GM12878 (cell line): Measurements from ENCODE around the gene AHCYL2. TPM values are rescaled to one million over a fixed set of nuclear protein-coding genes. Genes with fewer than 3 reads are reported as not detected.

Experiments used
- ATAC-seq: fragments of 200-7000 bp; cut with Tn5 transposase; 3 replicates; pipeline ENCODE4 v1.9.1; 2020; ENCODE audit warnings: mild to moderate bottlenecking, moderate library complexity
- BruUV-seq: library from RNA; stranded (reverse); fragments of 400-500 nt; replicated peaks from 2 replicates; lab custom pipeline; 2021; lab: Mats Ljungman, UMichigan
- CTCF ChIA-PET: fragments of 300-600 bp; sonication (Branson Sonifier 250); formaldehyde crosslinking; extraction: SDS; loops from one replicate; lab custom pipeline; 2021; ENCODE audit warnings: inconsistent platforms; lab: Yijun Ruan, JAX
- POLR2A ChIA-PET: fragments of 350-600 bp; formaldehyde crosslinking; extraction: SDS; loops from one replicate; lab custom pipeline; 2021; ENCODE audit warnings: inconsistent platforms; lab: Charles Lee
- RAD21 ChIA-PET: fragments of 300-600 bp; sonication (Branson Sonifier 250); formaldehyde crosslinking; loops from one replicate; lab custom pipeline; 2023; ENCODE audit warnings: antibody characterized with exemption; ENCODE audit not compliant: unreplicated experiment; lab: Charles Lee
- SMC1A ChIA-PET: fragments of 300-600 bp; sonication (Branson Sonifier 250); formaldehyde crosslinking; loops from one replicate; lab custom pipeline; 2023; ENCODE audit not compliant: unreplicated experiment, uncharacterized antibody; lab: Charles Lee
- DNase-seq: peaks from one replicate; pipeline ENCODE4 v3.0.0-alpha.2; 2011; ENCODE audit warnings: low read depth, low spot score
- FAIRE-seq: peaks from 3 replicates; lab custom pipeline; 2011; peaks lifted over from hg19 to GRCh38; lab: Jason Lieb, UNC
- H2AFZ ChIP-seq: 2 replicates; pipeline ENCODE4 v1.6.0; 2011; ENCODE audit warnings: low read depth, low read length, control low read depth; ENCODE audit not compliant: control insufficient read depth
- H3K27ac ChIP-seq: 2 replicates; pipeline ENCODE4 v1.5.1; 2011; ENCODE audit warnings: control low read depth; ENCODE audit not compliant: control insufficient read depth, insufficient read depth
- H3K27me3 ChIP-seq, 2 experiments: replicated peaks in 1 of 2; 2 replicates each; pipeline versions ENCODE4 v1.6.0 to v1.6.1; 2011; ENCODE audit warnings: low read length in 1 of 2; ENCODE audit not compliant: control insufficient read depth in 2 of 2, insufficient read depth in 2 of 2
- H3K36me3 ChIP-seq, 2 experiments: 2 replicates each; pipeline ENCODE4 v1.5.1; 2011; ENCODE audit warnings: low read length in 1 of 2; ENCODE audit not compliant: control insufficient read depth in 2 of 2, insufficient read depth in 2 of 2
- H3K4me1 ChIP-seq: 2 replicates; pipeline ENCODE4 v1.6.1; 2011; ENCODE audit warnings: mild to moderate bottlenecking, low read length, moderate library complexity, mixed read lengths; ENCODE audit not compliant: control insufficient read depth, insufficient read depth
- H3K4me2 ChIP-seq: 2 replicates; pipeline ENCODE4 v1.6.0; 2011; ENCODE audit warnings: control low read depth; ENCODE audit not compliant: control insufficient read depth, insufficient read depth
- H3K4me3 ChIP-seq: fragments of 200-600 bp; sonication (generic); 2 replicates; pipeline ENCODE4 v1.5.1; 2016
- H3K79me2 ChIP-seq: 2 replicates; pipeline ENCODE4 v1.6.0; 2011; ENCODE audit warnings: low read length; ENCODE audit not compliant: control insufficient read depth, insufficient read depth
- H3K9ac ChIP-seq: 2 replicates; pipeline ENCODE4 v1.8.0; 2011; ENCODE audit warnings: low read length, control low read depth, mixed read lengths; ENCODE audit not compliant: control insufficient read depth, insufficient read depth
- H3K9me3 ChIP-seq: replicated peaks from 3 replicates; pipeline ENCODE4 v1.5.1; 2011; ENCODE audit warnings: mild to moderate bottlenecking, low read length; ENCODE audit not compliant: control insufficient read depth, insufficient read depth
- H4K20me1 ChIP-seq: 2 replicates; pipeline ENCODE4 v1.6.0; 2011; ENCODE audit not compliant: control insufficient read depth, insufficient read depth
- EZH2 ChIP-seq: IDR thresholded peaks from 2 replicates; pipeline ENCODE4 v1.6.1; 2012; ENCODE audit warnings: low read depth, mild to moderate bottlenecking, control low read depth, inconsistent platforms, low read length, borderline replicate concordance; ENCODE audit not compliant: control insufficient read depth
- IKZF2 ChIP-seq, 2 experiments: fragments of 450-650 bp; IDR thresholded peaks; 2 replicates each; pipeline ENCODE4 v1.6.1; 2017; ENCODE audit warnings: mild to moderate bottlenecking in 2 of 2, moderate library complexity in 2 of 2
- NR2F1 ChIP-seq: fragments of 450-650 bp; conservative IDR thresholded peaks from 2 replicates; pipeline ENCODE4 v1.6.1; 2017; ENCODE audit warnings: mild to moderate bottlenecking
- PAX5 ChIP-seq: IDR thresholded peaks from 2 replicates; pipeline ENCODE4 v1.6.1; 2011; ENCODE audit warnings: low read depth, low read length, borderline replicate concordance
- RUNX3 ChIP-seq: IDR thresholded peaks from 2 replicates; pipeline ENCODE4 v1.6.1; 2012; ENCODE audit warnings: low read length, inconsistent platforms
- WGBS: methylation state at CpG from one replicate; pipeline ENCODE4 v1.1.6; 2016; ENCODE audit warnings: low lambda C conversion rate; ENCODE audit not compliant: insufficient replicate concordance, insufficient coverage; ENCODE audit errors: missing lambda C conversion rate; 5-methylcytosine and 5-hydroxymethylcytosine counted together
- in situ Hi-C: fragments of 300-500 bp; cut with MboI; formaldehyde crosslinking; loops from 9 replicates; pipeline ENCODE4 v1.14.3; 2018; ENCODE audit warnings: mixed read lengths
- intact Hi-C: fragments of 100-400 bp; cut with micrococcal nuclease; formaldehyde crosslinking; loops from one replicate; pipeline ENCODE4 v1.14.2; 2022; ENCODE audit not compliant: unreplicated experiment
- polyA plus RNA-seq, 11 experiments: library from polyadenylated mRNA; depleted of rRNA in 4 of 11; unstranded in 6 of 11; stranded (reverse) in 5 of 11; fragments of >200 nt; fragmentation: Nextera tagmentation in 4 of 11; fragmentation: Illumina TruSeq in 1 of 11; extraction: Ambion mirVana in 4 of 11; extraction: Trizol in 1 of 11; gene quantifications; 1 replicate in 1 of 11; 2 replicates in 10 of 11; pipeline versions ENCODE4 v1.2.1 to v1.2.3, GENCODE V29; 2011 to 2016; ENCODE audit warnings: inconsistent platforms in 2 of 11, missing spikeins in 2 of 11, low read depth in 1 of 11
- total RNA-seq, 4 experiments: library from RNA; depleted of rRNA in 3 of 4; stranded (reverse); fragments of >200 nt in 3 of 4; fragmentation: Illumina TruSeq in 1 of 4; extraction: Trizol in 1 of 4; gene quantifications; 2 replicates each; pipeline versions ENCODE4 v1.2.1 to v1.2.3, GENCODE V29; 2013 to 2021

AHCYL2 gene
- total and polyA plus RNA-seq, 10 of the 15 experiments (the other 5 are each of a cell fraction or from before 2014, with no cell fraction given), result 1.7 to 29.1 (median 5.4) TPM

DNA sequence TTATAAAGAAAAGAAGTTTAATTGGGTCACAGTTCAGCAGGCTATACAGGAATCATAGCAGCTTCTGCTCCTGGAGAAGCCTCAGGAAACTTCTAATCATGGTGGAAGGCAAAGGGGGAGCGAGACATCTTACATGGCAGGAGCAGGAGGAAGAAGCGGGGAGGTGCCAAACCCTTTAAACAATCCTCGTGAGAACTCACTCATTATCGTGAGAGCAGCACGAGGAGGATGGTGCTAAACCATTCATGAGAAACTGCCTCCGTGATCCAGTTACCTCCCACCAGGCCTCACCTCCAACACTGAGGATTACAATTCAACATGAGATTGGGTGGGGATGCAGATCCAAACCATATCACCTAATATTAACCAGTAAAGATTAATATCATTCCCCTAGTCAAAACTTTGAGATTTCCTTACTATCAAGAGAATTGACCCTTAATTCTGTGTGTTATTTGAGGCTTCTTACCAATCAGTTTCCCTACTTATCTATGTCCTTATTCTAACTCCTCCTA lies 38.0 kb upstream of the AHCYL2 start:
- Histone ChIP-seq H3K27ac (no peak overlapping the region), H3K27me3 (0 out of 4 replicates have a peak, but pooled peaks cover 0 to 1% of the 10 kb centered on the region in 2 experiments), H4K20me1 (no peaks in the 10 kb centered on the region), H3K9me3 (no peaks in the 10 kb centered on the region), H3K79me2 (no peaks in the 10 kb centered on the region; the same call in 1 of the 2 replicates), H3K4me3 (no peak overlapping the region), H3K4me1 (peaks cover 8% of the 10 kb centered on the region), H3K4me2 (no peak overlapping the region), H3K9ac (no peak overlapping the region), H2AFZ (no peak overlapping the region), H3K36me3 (no peaks in the 10 kb centered on the region)
- TF ChIP-seq EZH2 (no peak), PAX5 (0 out of 2 replicates have a peak, but pooled peaks have one; percentile 1)
- POLR2A ChIA-PET, result no interaction called here
- 76% methylated on average over 6 of the region's 6 CpGs for WGBS
- no peak for FAIRE-seq
- no peak for ATAC-seq
- in situ Hi-C loops (no loop called here), intact Hi-C loops (no loop called here)
- no TSS peak for BruUV-seq
- CTCF ChIA-PET, result no interaction called here
- RAD21 ChIA-PET, result no interaction called here
- SMC1A ChIA-PET, result interaction anchor here (0.7 kb wide), 1 partner anchor 17 kb away, joined by 3 read pairs; no protein-coding TSS in a partner anchor
- DNase-seq, result no peak

DNA sequence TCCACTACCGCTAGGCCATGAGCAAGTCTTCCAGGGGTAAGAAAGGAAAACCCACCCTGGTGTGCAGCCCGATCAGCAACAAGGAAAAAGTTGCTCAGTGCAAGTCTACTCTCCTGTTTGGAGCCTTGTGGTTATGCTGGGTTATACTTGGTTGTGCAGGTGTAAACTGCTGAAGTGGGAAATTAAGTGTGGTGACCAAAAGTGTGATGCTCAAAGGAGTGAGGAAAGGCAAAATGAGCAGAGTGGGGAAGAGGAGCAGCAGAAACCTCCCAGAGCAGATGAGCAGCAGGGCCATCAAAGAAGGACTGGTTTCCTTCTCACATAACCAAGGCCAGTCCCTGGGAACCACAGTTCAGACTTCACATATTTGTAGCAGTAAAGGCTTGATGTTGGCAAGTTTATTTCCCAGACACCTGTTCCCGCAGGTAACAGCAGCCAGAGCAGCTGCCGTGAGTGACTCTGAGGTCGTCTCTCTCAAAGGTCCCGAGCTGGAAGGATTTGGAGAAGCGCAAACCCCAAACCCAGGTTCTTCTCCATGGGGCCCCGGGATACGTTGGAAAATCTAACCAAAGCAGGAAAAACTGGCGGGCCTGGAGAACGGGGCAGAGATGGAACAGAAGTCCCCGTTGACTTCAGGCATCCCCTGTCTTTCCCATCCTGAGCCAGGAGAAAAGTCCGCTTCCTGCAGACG lies 37.0 kb upstream of the AHCYL2 start:
- peak overlapping the region; percentile 99 for H3K4me2 ChIP-seq
- intact Hi-C loops, result no loop called here
- SMC1A ChIA-PET, result no interaction called here
- CTCF ChIA-PET, result no interaction called here
- H3K9ac ChIP-seq, result peak overlapping the region; percentile 73
- BruUV-seq, result no TSS peak
- WGBS, result 56% methylated on average over 14 of the region's 14 CpGs
- no peak for TF ChIP-seq NR2F1
- peak; percentile 53; the same call in 1 of the 2 replicates for TF ChIP-seq RUNX3
- peak in 1 of 2 experiments; percentile 11; a peak in 1 of 4 replicates for TF ChIP-seq IKZF2 (IDR thresholded peaks at IDR 0.05)
- TF ChIP-seq, all 136 proteins: peak for 2
- no peaks in the 10 kb centered on the region for H3K36me3 ChIP-seq
- H3K4me1 ChIP-seq, result peaks cover 8% of the 10 kb centered on the region
- H3K9me3 ChIP-seq, result no peaks in the 10 kb centered on the region
- in situ Hi-C loops, result no loop called here
- H2AFZ ChIP-seq, result peak overlapping the region; percentile 75
- H4K20me1 ChIP-seq, result no peaks in the 10 kb centered on the region
- POLR2A ChIA-PET, result no interaction called here
- 0 out of 4 replicates have a peak, but pooled peaks cover 0 to 1% of the 10 kb centered on the region in 2 experiments for H3K27me3 ChIP-seq
- ATAC-seq, result no peak
- RAD21 ChIA-PET, result no interaction called here
- H3K79me2 ChIP-seq, result no peaks in the 10 kb centered on the region; the same call in 1 of the 2 replicates
- no peak overlapping the region for H3K27ac ChIP-seq
- FAIRE-seq, result no peak
- no peak for DNase-seq
- H3K4me3 ChIP-seq, result peak overlapping the region; percentile 92; the same call in 1 of the 2 replicates
